GM18508 (cell line): ENCODE results near the gene CDCA8.
"Not testable (repeated sequence)": the region's sequence is repeated elsewhere in the genome, so short reads cannot be mapped to it uniquely, and the experiment has no call there.

ENCODE experiments used
- ATAC-seq: cut with Tn5 transposase; IDR thresholded peaks from one replicate; pipeline ENCODE4 v1.9.1; 2021; ENCODE audit warnings: moderate number of reproducible peaks; ENCODE audit not compliant: insufficient read depth, unreplicated experiment

The CDCA8 gene

GRCh38 chr1:37672136-37672870 is 20.0 kb upstream of the CDCA8 start:
- no peak for ATAC-seq

GRCh38 chr1:37673920-37674319 is 18.4 kb upstream of the CDCA8 start:
- no peak for ATAC-seq

DNA sequence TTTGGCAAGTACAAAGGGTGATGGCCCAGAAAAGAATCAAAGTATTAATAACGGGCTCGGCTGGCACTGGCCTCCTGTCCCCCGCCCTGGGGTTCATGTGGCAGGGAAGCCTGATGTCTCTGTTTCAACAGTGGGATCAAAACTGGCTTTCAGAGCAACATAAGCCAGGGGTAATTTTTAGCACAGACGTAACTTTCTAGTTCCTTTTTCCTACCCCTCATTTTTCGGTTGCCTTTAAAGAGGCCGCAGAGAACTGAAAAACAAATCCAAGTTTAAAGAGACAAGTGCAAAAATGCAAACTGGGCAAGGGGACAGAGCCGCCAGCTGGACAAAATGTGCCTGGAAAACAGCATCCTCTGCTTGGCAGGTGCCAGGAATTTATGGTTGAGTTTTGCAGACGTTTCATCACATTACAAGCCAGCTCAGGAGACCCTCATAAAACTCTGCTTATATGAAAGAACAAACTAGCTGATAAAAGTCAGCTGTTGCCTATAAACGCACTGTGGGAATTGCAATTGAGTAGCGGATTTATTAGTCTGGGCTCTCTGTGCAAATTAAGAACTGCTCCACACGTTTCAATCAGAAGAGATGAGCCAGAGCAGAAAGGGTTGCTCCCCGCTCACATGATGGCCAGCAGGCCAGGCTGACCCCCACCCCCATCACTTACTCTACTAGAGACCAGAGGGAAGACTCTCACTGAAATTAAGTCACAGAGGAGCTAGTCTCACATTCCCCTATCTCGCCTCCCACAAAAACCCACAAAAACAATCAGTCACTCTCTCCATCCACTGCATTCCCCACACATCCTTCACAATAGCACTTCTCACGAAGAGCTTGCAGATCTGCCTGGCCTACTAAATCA is 15.8 kb upstream of the CDCA8 start:
- no peak for ATAC-seq

DNA sequence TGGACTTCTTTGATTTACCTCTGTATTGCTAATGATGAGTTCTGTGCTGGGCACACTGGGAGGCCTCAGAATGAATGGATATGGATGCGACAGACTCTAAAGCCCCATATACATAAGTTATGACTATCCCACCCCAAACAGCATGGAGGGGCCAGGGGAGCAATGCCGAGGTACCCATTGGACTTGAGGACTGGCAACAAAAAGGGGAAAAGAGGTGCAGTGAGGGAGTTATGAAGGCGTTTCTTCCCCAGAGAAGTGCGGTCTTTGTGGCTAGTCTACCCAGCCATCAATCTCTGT is 15.2 kb upstream of the CDCA8 start:
- no peak for ATAC-seq

- no peak for ATAC-seq
Measured at GRCh38 chr1:37677808-37678207, 14.5 kb upstream of the CDCA8 start.

DNA sequence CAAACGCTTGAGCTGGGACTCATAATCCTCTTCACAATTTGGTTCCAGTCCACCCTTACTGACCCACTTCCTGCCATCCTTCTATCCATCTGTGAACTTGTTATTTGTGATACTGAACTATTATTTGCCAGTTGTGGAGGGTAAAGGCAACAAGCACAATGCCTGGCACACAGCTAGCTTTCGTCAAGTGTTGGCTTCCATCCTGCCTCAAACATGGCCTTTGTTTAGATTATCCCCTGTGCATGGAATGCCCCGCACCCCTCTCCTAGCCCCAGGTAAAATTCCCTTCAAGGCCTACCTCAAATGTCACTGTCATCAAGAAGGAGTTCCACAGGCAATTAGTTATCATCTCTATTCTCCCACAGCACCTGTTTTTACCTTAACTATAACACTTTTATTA is 11.4 kb upstream of the CDCA8 start:
- ATAC-seq, result no peak

DNA sequence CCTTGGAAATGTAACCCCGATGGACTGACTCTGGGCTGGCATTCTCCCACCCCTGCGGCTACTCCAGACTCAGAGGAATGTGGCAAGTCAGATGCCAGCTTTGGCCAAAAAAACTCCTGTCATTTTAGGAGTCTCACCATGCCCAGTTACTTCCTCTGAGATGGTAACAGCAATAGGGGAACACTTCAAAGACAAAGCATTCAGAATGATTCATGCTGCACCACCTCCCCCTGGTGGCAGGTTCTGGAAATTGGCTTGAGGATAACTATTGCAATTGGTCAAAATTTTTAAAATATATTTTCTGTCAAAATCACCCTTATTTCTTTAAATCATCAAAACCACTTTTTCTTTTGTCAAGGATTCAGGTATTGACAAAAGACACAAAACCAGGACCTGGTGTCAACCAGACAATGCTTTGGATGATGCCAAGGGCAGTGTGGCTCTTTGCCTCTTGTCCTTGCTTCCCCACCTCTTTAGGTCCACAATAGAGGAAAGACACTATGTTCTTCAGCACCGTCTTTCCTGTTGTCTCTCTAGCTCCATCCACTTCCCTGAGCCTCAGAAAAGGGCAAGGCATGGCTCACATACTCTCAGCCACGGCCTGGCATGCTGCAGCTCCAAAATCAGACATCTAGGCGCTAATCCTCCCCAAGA is 9.9 kb upstream of the CDCA8 start:
- ATAC-seq, result no peak

DNA sequence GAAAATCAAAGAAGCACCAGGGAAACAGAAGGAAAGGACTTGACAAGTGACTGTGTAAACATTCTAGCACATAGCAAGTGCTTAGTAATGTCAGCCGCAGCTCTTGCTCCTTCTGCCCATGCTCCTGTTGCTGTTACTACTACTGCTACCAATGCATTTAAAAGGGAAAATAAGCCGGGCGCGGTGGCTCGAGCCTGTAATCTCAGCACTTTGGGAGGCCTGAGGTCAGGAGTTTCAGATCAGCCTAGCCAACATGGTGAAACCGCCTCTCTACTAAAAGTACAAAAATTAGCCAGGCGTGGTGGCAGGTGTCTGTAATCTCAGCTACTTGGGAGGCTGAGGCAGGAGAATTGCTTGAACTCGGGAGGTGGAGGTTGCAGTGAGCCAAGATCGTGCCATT is 8.1 kb upstream of the CDCA8 start:
- not testable (repeated sequence) for ATAC-seq

GRCh38 chr1:37685722-37686121 is 6.6 kb upstream of the CDCA8 start:
- no peak for ATAC-seq

DNA sequence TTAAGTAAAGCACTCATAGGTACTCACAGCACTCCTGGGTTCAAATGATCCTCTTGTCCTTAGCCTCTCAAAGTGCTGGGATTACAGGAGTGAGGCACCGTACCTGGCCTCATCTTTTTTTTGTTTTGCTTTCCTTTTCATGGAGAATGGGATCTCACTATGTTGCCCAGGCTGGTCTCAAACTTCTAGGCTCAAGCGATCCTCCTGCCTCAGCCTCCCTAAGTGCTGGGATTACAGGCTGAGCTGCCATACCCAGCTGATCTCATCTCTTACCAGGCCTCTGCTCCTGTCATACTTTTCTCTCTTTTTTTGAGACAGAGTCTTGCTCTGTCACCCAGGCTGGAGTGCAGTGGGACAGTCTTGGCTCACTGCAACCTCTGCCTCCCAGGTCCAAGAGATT is 4.6 kb upstream of the CDCA8 start:
- not testable (repeated sequence) for ATAC-seq

DNA sequence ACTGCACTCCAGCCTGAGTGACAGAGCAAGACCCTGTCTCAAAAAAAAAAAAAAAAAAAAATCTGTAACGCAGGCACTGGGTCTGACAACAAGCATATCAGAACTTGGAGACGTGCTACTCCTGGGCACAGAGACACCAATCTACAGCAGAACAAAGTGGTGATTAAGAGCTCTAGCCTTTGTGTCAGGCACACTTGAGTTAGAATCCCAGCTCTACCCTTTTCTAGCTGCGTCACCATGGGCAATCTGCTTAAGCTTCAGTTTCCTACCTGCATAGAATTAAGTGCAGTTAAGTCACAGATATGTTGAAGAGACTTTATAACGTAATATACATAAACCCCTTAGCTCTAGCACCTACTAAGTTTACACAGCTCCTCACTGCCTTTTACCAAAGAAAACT is 3.4 kb upstream of the CDCA8 start:
- ATAC-seq, result no peak

DNA sequence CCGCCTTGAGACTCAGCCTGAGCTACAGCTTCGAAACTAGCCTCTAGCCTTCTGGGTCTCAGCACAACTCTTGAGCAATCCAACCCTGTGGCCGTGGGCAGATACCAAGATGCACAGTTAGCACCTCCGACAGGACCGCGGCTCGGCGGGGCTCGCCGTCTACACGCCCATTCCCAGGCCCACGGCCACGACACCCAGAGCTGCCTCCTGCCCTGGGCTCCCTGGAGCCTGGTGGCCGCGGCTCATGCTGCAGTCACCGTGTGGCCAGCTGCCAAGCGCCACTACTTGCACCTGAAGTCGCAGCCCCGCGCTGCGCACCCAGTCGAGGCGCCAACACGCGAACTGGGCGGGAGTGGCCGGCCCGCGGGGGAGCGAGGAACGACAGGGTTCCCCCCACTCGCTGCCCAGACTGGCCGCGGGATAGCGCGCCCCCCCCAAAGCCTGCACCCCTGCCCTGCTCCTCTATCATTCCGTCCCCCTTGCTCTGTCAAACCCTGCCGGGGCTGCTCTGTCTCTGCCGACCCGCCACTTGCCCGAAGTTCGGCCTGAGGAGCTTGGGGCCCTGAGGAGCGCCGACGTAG is 729 bp upstream of the CDCA8 start:
- no peak for ATAC-seq

DNA sequence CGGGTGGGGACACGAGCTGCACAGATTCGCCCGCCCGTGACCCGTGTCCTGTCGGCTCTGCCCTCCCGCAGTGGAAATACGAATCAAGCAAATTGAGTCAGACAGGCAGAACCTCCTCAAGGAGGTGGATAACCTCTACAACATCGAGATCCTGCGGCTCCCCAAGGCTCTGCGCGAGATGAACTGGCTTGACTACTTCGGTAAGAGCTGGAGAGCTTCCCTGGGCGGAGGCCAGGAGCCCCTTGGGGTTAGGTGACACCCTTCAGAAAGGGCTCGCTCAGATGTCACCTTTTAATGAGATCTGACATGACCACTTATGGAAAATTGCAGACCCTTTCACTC is 489 bp downstream of the CDCA8 start:
- ATAC-seq, result no peak

GRCh38 chr1:37697090-37697489 is 4.8 kb downstream of the CDCA8 start:
- no peak for ATAC-seq

GRCh38 chr1:37697737-37698136 is 5.4 kb downstream of the CDCA8 start:
- ATAC-seq, result no peak

- ATAC-seq, result no peak
Measured at GRCh38 chr1:37699147-37699546, 6.8 kb downstream of the CDCA8 start.

DNA sequence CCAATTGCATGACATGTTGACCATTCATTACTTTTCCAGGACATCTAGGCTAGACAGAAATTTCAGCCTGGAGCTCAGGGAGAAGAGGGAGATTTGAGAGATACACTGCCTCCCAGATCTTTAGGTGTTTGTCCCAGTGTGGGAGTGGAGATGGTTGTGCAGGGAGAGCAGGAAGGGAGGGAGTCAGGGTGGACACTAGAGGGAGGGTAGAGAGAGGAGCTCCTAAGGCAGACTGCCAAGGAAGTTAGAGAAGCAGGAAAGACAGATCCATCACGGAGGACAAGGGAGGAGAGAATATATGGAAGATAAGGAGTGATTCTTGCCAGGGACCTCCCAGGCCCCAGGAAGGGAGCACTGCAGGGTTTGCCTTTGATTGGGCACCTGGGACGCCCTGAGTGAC is 8.7 kb downstream of the CDCA8 start:
- ATAC-seq, result no peak

GRCh38 chr1:37703061-37703460 is 10.7 kb downstream of the CDCA8 start:
- no peak for ATAC-seq

DNA sequence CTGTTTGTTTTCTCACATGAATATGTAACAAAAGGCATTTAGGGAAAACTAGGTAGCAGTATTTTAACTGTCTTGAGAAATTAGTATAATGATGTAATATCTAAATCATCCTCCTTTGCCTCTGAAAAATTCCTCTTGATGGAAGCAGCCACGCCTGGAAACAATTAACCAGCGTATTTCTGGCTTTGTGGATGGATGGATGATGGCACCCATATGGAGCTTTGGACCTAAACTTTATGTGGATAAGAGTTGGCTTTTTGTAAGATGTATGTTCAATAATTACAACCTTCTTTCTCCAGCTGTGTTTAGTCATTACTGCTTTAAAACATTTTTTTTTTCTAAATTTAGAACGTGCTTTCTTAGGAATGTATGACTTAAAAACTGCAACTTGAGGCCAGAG is 12.7 kb downstream of the CDCA8 start:
- ATAC-seq, result no peak

DNA sequence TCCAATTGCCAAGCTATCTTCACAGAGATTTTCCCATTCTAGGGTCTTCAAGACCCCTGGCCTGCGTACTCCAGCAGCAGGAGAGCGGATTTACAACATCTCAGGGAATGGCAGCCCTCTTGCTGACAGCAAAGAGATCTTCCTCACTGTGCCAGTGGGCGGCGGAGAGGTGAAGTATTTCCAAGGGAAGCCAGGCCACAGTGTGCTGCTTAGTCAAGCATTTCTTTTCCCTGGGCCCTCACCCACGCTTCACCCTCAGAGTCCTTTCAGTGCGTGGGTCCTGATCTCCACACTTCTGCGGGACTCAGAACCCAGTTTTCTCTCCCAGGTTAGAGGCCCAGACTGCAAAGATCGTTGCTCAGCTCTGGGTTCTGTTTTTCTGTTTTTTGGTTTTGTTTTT is 13.1 kb downstream of the CDCA8 start:
- no peak for ATAC-seq

GRCh38 chr1:37708471-37708870 is 16.2 kb downstream of the CDCA8 start:
- no peak for ATAC-seq
